GM18873 (cell line): Measurements from ENCODE around the gene JKAMP.

Source experiments
- ATAC-seq: cut with Tn5 transposase; IDR thresholded peaks from one replicate; pipeline ENCODE4 v1.9.1; 2021; ENCODE audit warnings: mild to moderate bottlenecking, moderate library complexity, moderate number of reproducible peaks; ENCODE audit not compliant: unreplicated experiment, low FRiP score

The JKAMP gene

GRCh38 chr14:59534361-59534987 is 50.2 kb downstream of the JKAMP start:
- ATAC-seq, result no peak

GRCh38 chr14:59537476-59537875 is 53.2 kb downstream of the JKAMP start:
- no peak for ATAC-seq

GRCh38 chr14:59538936-59539335 is 54.6 kb downstream of the JKAMP start:
- ATAC-seq, result no peak

- ATAC-seq, result no peak
These were observed 56.5 kb downstream of the JKAMP start for GRCh38 chr14:59540852-59541251.

- ATAC-seq, result no peak
These were observed 57.4 kb downstream of the JKAMP start for GRCh38 chr14:59541731-59542130.

- no peak for ATAC-seq
These were observed 59.6 kb downstream of the JKAMP start for GRCh38 chr14:59543873-59544272.

GRCh38 chr14:59547310-59547709 is 63.0 kb downstream of the JKAMP start:
- ATAC-seq, result no peak
